ENCODE results near the gene TCF4.

DNA sequence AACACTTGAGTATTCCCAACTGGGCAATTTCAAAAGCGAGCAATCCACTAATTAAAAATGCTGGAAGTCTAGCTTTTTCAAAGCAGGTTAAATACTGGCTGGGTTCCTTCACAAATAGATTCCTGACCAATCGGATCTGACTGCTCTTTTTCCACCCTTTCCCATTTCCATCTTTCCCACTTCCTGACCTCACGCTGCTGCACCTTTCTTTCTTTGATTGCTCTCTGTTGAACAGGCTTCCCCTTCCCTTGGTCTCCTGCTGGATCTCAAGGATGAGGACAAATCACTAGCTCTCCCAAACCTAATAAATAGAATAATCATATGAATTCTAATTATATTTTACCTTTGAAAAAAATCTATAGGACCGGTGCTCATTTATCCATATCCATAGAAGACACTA is 121.2 kb downstream of the TCF4 start:
- TF ChIP-seq CTCF (IDR thresholded peaks at IDR 0.05) (no peak), POLR2A (IDR thresholded peaks at IDR 0.05) (no peak), POLR2AphosphoS5 (IDR thresholded peaks at IDR 0.05) (no peak), EP300 (IDR thresholded peaks at IDR 0.05) (no peak)

Measured in suprapubic skin (tissue), 4 donors.